BE2C (cell line): Measurements from ENCODE around the gene CCDC137.
"Not testable (repeated sequence)": the region's sequence is repeated elsewhere in the genome, so short reads cannot be mapped to it uniquely, and the experiment has no call there.

Experiments
- DNase-seq: peaks from one replicate; pipeline ENCODE4 v3.0.0-alpha.2; 2020
- H3K27me3 ChIP-seq: fragments of 250-450 bp; sonication (Bioruptor Pico); 2 replicates; pipeline ENCODE4 v1.5.1; 2020; ENCODE audit warnings: mild to moderate bottlenecking
- H3K36me3 ChIP-seq: fragments of 250-450 bp; sonication (Bioruptor Pico); 2 replicates; pipeline ENCODE4 v1.5.1; 2020; ENCODE audit warnings: mild to moderate bottlenecking
- H3K4me1 ChIP-seq: fragments of 250-450 bp; sonication (Bioruptor Pico); 2 replicates; pipeline ENCODE4 v1.5.1; 2020
- H3K4me3 ChIP-seq: 2 replicates; pipeline ENCODE4 v1.5.1; 2011; ENCODE audit warnings: low read depth, low read length
- H3K9me3 ChIP-seq: fragments of 250-450 bp; sonication (Bioruptor Pico); 2 replicates; pipeline ENCODE4 v1.5.1; 2020
- CTCF ChIP-seq: IDR thresholded peaks from 2 replicates; pipeline ENCODE4 v1.5.1; 2012; ENCODE audit warnings: mild to moderate bottlenecking, low read depth, low read length

Gene CCDC137

GRCh38 chr17:81673561-81674258, 7.2 kb downstream of the CCDC137 start:
- Histone ChIP-seq H3K4me1 (no peaks in the 10 kb centered on the region), H3K27me3 (no peaks in the 10 kb centered on the region), H3K36me3 (peaks cover 35% of the 10 kb centered on the region), H3K9me3 (no peaks in the 10 kb centered on the region), H3K4me3 (no peak overlapping the region)
- no peak for DNase-seq
- TF ChIP-seq CTCF = no peak

GRCh38 chr17:81675515-81676221, 9.1 kb downstream of the CCDC137 start:
- peak; percentile 58 for DNase-seq
- peaks cover 20% of the 10 kb centered on the region for H3K36me3 ChIP-seq
- not testable (repeated sequence) for H3K4me1 ChIP-seq, H3K27me3 ChIP-seq, H3K9me3 ChIP-seq, H3K4me3 ChIP-seq
- TF ChIP-seq CTCF = peak; percentile 54

- no peaks in the 10 kb centered on the region for H3K9me3 ChIP-seq
- no peak for DNase-seq
- H3K27me3 ChIP-seq = no peaks in the 10 kb centered on the region
- H3K36me3 ChIP-seq = peaks cover 10% of the 10 kb centered on the region
- TF ChIP-seq CTCF = no peak
- no peaks in the 10 kb centered on the region for H3K4me1 ChIP-seq
- H3K4me3 ChIP-seq = no peak overlapping the region
Measured at GRCh38 chr17:81676906-81677305, 10.4 kb downstream of the CCDC137 start.

DNA sequence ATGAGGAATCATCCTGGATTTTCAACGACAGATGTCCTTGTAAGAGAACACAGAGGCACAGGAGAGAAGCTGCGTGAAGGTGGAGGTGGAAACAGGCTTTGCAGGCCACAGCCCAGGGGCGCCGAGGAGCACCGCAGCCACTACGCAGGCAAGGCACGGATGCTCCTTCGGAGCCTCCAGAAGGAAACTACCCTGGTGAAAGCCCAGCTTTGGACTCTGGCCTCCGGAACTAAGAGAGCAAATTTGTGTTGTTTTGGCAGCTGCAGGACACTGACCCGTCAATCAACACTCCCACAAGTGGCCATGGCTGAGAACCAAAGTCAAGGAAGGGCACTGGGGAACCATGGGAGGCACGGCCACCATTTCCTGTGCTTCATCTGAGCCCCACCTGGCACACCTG, 13.6 kb downstream of the CCDC137 start:
- Histone ChIP-seq H3K4me1 (no peaks in the 10 kb centered on the region), H3K9me3 (no peaks in the 10 kb centered on the region), H3K27me3 (no peaks in the 10 kb centered on the region), H3K36me3 (no peaks in the 10 kb centered on the region), H3K4me3 (no peak overlapping the region)
- no peak for TF ChIP-seq CTCF
- DNase-seq = no peak

DNA sequence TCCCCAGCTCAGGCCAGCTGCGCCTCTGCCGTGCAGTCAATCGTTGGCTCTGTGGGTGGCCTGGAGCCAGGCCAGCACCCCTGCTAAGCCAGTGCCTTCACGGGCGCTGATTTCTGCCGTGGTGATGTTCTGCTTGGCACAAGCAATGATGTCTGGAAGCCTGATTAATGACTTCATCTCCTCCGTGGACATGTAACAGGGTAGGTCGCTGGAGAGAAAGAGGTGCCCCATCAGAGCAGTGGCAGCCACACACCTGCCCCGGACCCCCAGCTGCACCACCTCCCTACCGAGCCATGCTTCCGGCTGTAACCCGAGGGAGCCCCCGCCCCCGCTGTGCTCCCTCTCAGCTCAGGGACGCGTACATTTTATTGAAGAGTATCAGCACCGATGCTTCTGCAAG, 15.1 kb downstream of the CCDC137 start:
- Histone ChIP-seq H3K4me1 (no peaks in the 10 kb centered on the region), H3K36me3 (peaks cover 10% of the 10 kb centered on the region), H3K27me3 (no peaks in the 10 kb centered on the region), H3K4me3 (no peak overlapping the region), H3K9me3 (no peaks in the 10 kb centered on the region)
- TF ChIP-seq CTCF = no peak
- no peak for DNase-seq

GRCh38 chr17:81682565-81683207, 16.1 kb downstream of the CCDC137 start:
- no peaks in the 10 kb centered on the region for H3K27me3 ChIP-seq
- no peaks in the 10 kb centered on the region for H3K4me1 ChIP-seq
- peaks cover 20% of the 10 kb centered on the region for H3K36me3 ChIP-seq
- no peak for DNase-seq
- no peak for TF ChIP-seq CTCF
- no peaks in the 10 kb centered on the region for H3K9me3 ChIP-seq
- peak overlapping the region; percentile 92 for H3K4me3 ChIP-seq
